HepG2 (cell line): ENCODE measurements around the gene DAZAP1. TPM values are rescaled to one million over a fixed set of nuclear protein-coding genes. Genes with fewer than 3 reads are reported as not detected.

Experiments used
- ATAC-seq: fragments of 200-7000 bp; cut with Tn5 transposase; 3 replicates; pipeline ENCODE4 v1.9.1; 2020; ENCODE audit warnings: mild to moderate bottlenecking, moderate library complexity
- BruUV-seq: library from RNA; stranded (reverse); fragments of 400-500 nt; replicated peaks from 2 replicates; lab custom pipeline; 2021; lab: Mats Ljungman, UMichigan
- CTCF ChIA-PET: fragments of 300-600 bp; formaldehyde crosslinking; extraction: SDS; loops from one replicate; lab custom pipeline; 2021; ENCODE audit warnings: low total read pairs, inconsistent platforms, low intra/inter-chr PET ratio; lab: Yijun Ruan, JAX
- POLR2A ChIA-PET: fragments of 350-600 bp; sonication (Branson Sonifier 250); formaldehyde crosslinking; loops from one replicate; lab custom pipeline; 2020; ENCODE audit warnings: antibody characterized with exemption, inconsistent platforms; lab: Yijun Ruan, JAX
- DNase-seq: peaks from one replicate; pipeline ENCODE4 v3.0.0-alpha.2; 2015; ENCODE audit warnings: low spot score
- FAIRE-seq: peaks from 3 replicates; lab custom pipeline; 2011; peaks lifted over from hg19 to GRCh38; lab: Jason Lieb, UNC
- H2AFZ ChIP-seq: one replicate; pipeline ENCODE4 v1.6.1; 2011; ENCODE audit warnings: low read length, inconsistent platforms
- H3K27ac ChIP-seq: fragments of 300-600 bp; 3 replicates; pipeline ENCODE4 v1.8.0; 2011; ENCODE audit warnings: mixed run types, mild to moderate bottlenecking, mixed read lengths, low read length, inconsistent platforms; ENCODE audit not compliant: insufficient read depth; ENCODE audit errors: extremely low read length
- H3K27me3 ChIP-seq, 2 experiments: fragments of 200-600 bp in 1 of 2; 2 replicates in 1 of 2; 3 replicates in 1 of 2; pipeline versions ENCODE4 v1.6.0 to v1.8.0; 2011; ENCODE audit warnings: low read length in 2 of 2, mild to moderate bottlenecking in 2 of 2, moderate library complexity in 2 of 2, inconsistent platforms in 1 of 2; ENCODE audit not compliant: insufficient read depth in 2 of 2, control insufficient read depth in 1 of 2
- H3K36me3 ChIP-seq, 2 experiments: fragments of 200-600 bp in 1 of 2; replicated peaks in 1 of 2; 2 replicates in 1 of 2; 3 replicates in 1 of 2; pipeline versions ENCODE4 v1.5.1 to v1.8.0; 2011; ENCODE audit warnings: low read length in 2 of 2, inconsistent platforms in 1 of 2; ENCODE audit not compliant: insufficient read depth in 2 of 2, control insufficient read depth in 1 of 2
- H3K4me1 ChIP-seq: 2 replicates; pipeline ENCODE4 v1.5.1; 2012; ENCODE audit warnings: low read length, inconsistent platforms; ENCODE audit not compliant: insufficient read depth
- H3K4me2 ChIP-seq: 2 replicates; pipeline ENCODE4 v1.6.0; 2011; ENCODE audit warnings: low read depth, low read length, inconsistent platforms
- H3K4me3 ChIP-seq, 3 experiments: fragments of 200-600 bp in 1 of 3; sonication (generic), shearing (Covaris generic) in 1 of 3; replicated peaks in 1 of 3; 2 replicates each; pipeline ENCODE4 v1.5.1; 2011 to 2016; ENCODE audit warnings: low read length in 3 of 3, inconsistent platforms in 2 of 3, low read depth in 2 of 3, mild to moderate bottlenecking in 2 of 3, control low read depth in 1 of 3, mixed read lengths in 1 of 3; ENCODE audit not compliant: insufficient read depth in 1 of 3
- H3K79me2 ChIP-seq: one replicate; pipeline ENCODE4 v1.6.1; 2011; ENCODE audit warnings: low read length, inconsistent platforms; ENCODE audit not compliant: insufficient read depth
- H3K9ac ChIP-seq: 2 replicates; pipeline ENCODE4 v1.6.0; 2011; ENCODE audit warnings: mild to moderate bottlenecking, low read depth, low read length, inconsistent platforms; ENCODE audit not compliant: insufficient read depth
- H3K9me3 ChIP-seq: 2 replicates; pipeline ENCODE4 v1.5.1; 2012; ENCODE audit warnings: mild to moderate bottlenecking, low read length
- H4K20me1 ChIP-seq: 2 replicates; pipeline ENCODE4 v1.6.0; 2011; ENCODE audit warnings: inconsistent platforms, mild to moderate bottlenecking, low read length, moderate library complexity; ENCODE audit not compliant: insufficient read depth
- AHDC1 ChIP-seq: sonication (generic); formaldehyde crosslinking; IDR thresholded peaks from 2 replicates; pipeline ENCODE4 v1.5.1; 2020; ENCODE audit warnings: mild to moderate bottlenecking, missing genetic modification reagents, borderline replicate concordance
- POLR2G ChIP-seq: fragments of 200-400 bp; formaldehyde crosslinking; IDR thresholded peaks from 2 replicates; pipeline ENCODE4 v1.6.1; 2018; ENCODE audit warnings: mild to moderate bottlenecking, low read depth, low read length, moderate library complexity
- WGBS: methylation state at CpG from one replicate; pipeline ENCODE4 v1.1.6; 2017; ENCODE audit warnings: low lambda C conversion rate; 5-methylcytosine and 5-hydroxymethylcytosine counted together
- in situ Hi-C: cut with HindIII; loops from 2 replicates; pipeline ENCODE4 v1.10.0; 2017; ENCODE audit warnings: low pct_unique_long_range_greater_than_20kb; ENCODE audit not compliant: extremely low pct_ligation_motif_present
- intact Hi-C: fragments of 100-400 bp; cut with micrococcal nuclease; formaldehyde crosslinking; loops from one replicate; pipeline ENCODE4 v1.10.0; 2022; ENCODE audit not compliant: unreplicated experiment
- polyA plus RNA-seq, 8 experiments: library from polyadenylated mRNA; depleted of rRNA in 3 of 8; stranded (reverse) in 7 of 8; unstranded in 1 of 8; fragments of >200 nt; fragmentation: Illumina TruSeq in 4 of 8; extraction: Trizol in 4 of 8; gene quantifications; 2 replicates each; pipeline versions ENCODE4 v1.2.1 to v1.2.3, GENCODE V29; 2011 to 2016; ENCODE audit warnings: low read depth in 4 of 8, missing spikeins in 1 of 8, mixed read lengths in 1 of 8; ENCODE audit not compliant: insufficient read depth in 1 of 8
- total RNA-seq, 5 experiments: library from RNA; depleted of rRNA; stranded (reverse); fragments of >200 nt; fragmentation: Illumina TruSeq; extraction: Trizol; gene quantifications; 2 replicates each; pipeline ENCODE4 v1.2.3, GENCODE V29; 2016; ENCODE audit warnings: low read depth in 1 of 5

The DAZAP1 gene
- total and polyA plus RNA-seq, 2 of the 13 experiments (the other 11 are each of a cell fraction or from before 2014, with no cell fraction given): 63.3 to 79.2 TPM

- H2AFZ ChIP-seq: no peak overlapping the region
- no peak overlapping the region for H3K27ac ChIP-seq
- in situ Hi-C loops: loop anchor here (5.0 kb wide), 1 partner anchor 53 kb away; the partner anchor contains the start of gene ADAMTSL5
- WGBS: 65% methylated on average over 9 of the region's 9 CpGs
- H3K4me3 ChIP-seq: no peak overlapping the region
- H3K36me3 ChIP-seq: no peaks in the 10 kb centered on the region
- FAIRE-seq: no peak
- no peak overlapping the region for H3K9ac ChIP-seq
- H3K79me2 ChIP-seq: no peaks in the 10 kb centered on the region
- no peak for DNase-seq
- BruUV-seq: TSS peak; percentile 39
- H4K20me1 ChIP-seq: peaks cover 5% of the 10 kb centered on the region; the same call in 1 of the 2 replicates
- intact Hi-C loops: no loop called here
- TF ChIP-seq AHDC1 (CRISPR knock-in tag): no peak
- TF ChIP-seq POLR2G: peak; percentile 45; the same call in 1 of the 2 replicates
- no peaks in the 10 kb centered on the region for H3K9me3 ChIP-seq
- POLR2A ChIA-PET: no interaction called here
- ATAC-seq: no peak
- CTCF ChIA-PET: no interaction called here
- H3K4me2 ChIP-seq: no peak overlapping the region
- H3K27me3 ChIP-seq: peaks cover 0 to 25% of the 10 kb centered on the region in 2 experiments; a peak in 4 of 5 replicates
- peaks cover 35% of the 10 kb centered on the region for H3K4me1 ChIP-seq
Observed at GRCh38 chr19:1459479-1459878, 52.1 kb downstream of the DAZAP1 start.
